Loucy (cell line): Measurements from ENCODE around the gene HOTAIR.

Experiments
- EZH2phosphoT487 ChIP-seq: fragments of 200-600 bp; IDR thresholded peaks from 2 replicates; pipeline ENCODE4 v1.6.1; 2018; ENCODE audit warnings: antibody characterized with exemption, mild to moderate bottlenecking, moderate library complexity, borderline replicate concordance
- TF ChIP-seq, protein P1 (sequence below): fragments of 200-600 bp; sonication (generic); conservative IDR thresholded peaks from 2 replicates; pipeline ENCODE4 v1.5.1; 2014; ENCODE audit warnings: mild to moderate bottlenecking, antibody characterized with exemption, low read length

DNA sequence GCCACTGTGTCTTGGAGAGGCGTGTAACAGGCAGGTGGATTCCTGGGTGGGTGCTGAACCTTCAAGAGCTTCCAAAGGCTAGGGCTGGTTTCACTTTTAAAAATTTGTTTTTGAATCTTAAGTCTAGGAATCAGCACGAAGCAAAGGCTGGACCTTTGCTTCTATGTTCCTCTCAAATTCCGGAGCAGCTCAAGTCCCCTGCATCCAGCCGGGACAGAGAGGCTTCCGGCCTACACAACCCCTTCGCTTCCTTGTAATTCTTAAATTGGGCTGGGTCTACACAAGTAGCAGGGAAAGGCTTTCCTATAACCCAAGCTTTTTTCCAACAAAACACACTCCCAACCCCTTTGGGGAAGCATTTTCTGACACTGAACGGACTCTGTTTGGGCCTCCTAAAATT is 11.7 kb downstream of the HOTAIR start:
- no peak for TF ChIP-seq EZH2phosphoT487
- TF ChIP-seq, protein P1, sequence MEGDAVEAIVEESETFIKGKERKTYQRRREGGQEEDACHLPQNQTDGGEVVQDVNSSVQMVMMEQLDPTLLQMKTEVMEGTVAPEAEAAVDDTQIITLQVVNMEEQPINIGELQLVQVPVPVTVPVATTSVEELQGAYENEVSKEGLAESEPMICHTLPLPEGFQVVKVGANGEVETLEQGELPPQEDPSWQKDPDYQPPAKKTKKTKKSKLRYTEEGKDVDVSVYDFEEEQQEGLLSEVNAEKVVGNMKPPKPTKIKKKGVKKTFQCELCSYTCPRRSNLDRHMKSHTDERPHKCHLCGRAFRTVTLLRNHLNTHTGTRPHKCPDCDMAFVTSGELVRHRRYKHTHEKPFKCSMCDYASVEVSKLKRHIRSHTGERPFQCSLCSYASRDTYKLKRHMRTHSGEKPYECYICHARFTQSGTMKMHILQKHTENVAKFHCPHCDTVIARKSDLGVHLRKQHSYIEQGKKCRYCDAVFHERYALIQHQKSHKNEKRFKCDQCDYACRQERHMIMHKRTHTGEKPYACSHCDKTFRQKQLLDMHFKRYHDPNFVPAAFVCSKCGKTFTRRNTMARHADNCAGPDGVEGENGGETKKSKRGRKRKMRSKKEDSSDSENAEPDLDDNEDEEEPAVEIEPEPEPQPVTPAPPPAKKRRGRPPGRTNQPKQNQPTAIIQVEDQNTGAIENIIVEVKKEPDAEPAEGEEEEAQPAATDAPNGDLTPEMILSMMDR = no peak
